ENCODE results near the gene L1TD1. TPM values are rescaled to one million over a fixed set of nuclear protein-coding genes. Genes with fewer than 3 reads are reported as not detected.
A peak's percentile ranks its signal among the peaks of the same experiment; 100 is the strongest.

The L1TD1 gene
- polyA plus RNA-seq, 1 donor (not counting 4 experiments of a cell fraction or from before 2014, with no cell fraction given) = 0.24 TPM

DNA sequence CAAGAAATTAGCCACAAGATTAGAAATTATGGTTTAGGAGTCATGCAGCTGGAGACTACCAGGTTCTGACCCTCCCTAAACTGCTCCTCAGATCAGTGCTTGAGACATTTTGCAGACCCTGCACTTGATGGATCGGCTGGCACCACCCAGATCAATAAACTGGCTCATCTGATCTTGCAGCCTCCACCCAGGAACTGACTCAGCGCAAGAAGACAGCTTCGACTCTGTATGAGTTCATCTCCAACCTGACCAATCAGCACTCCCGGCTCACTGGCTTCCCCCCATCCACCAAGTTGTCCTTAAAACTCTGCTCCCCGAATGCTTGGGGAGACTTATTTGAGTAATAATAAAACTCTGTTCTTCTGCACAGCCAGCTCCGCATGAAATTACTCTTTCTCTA, 40.0 kb downstream of the L1TD1 start:
- Histone ChIP-seq H3K4me3 (ENCODE audit: control insufficient read depth in 2 of 3, extremely low read depth in 1 of 3, insufficient read depth in 2 of 3, low read depth in 1 of 3, low read length in 3 of 3) (no peak overlapping the region), H3K9me3 (ENCODE audit: control insufficient read depth, low read depth, low read length) (no peaks in the 10 kb centered on the region), H3K79me2 (ENCODE audit: control insufficient read depth, insufficient read depth, low read length) (no peaks in the 10 kb centered on the region), H3K4me1 (ENCODE audit: control insufficient read depth, extremely low read depth, insufficient read depth, low read length) (peaks cover 59% of the 10 kb centered on the region), H3K36me3 (ENCODE audit: control insufficient read depth in 2 of 2, extremely low read depth in 1 of 2, insufficient read depth in 2 of 2, low read length in 2 of 2) (no peaks in the 10 kb centered on the region), H3K4me2 (ENCODE audit: control insufficient read depth, extremely low read depth, insufficient read depth, low read depth, low read length) (peak overlapping the region; percentile 19), H3K27ac (ENCODE audit: control insufficient read depth, insufficient read depth, low read length) (no peak overlapping the region), H2AFZ (ENCODE audit: control insufficient read depth, low read length) (no peak overlapping the region), H3K9me1 (ENCODE audit: control insufficient read depth, extremely low read depth, insufficient read depth, low read length) (no peaks in the 10 kb centered on the region), H4K20me1 (ENCODE audit: control insufficient read depth, extremely low read depth, insufficient read depth, low read length) (no peaks in the 10 kb centered on the region), H3K27me3 (ENCODE audit: control insufficient read depth, extremely low read depth, insufficient read depth, low read length) (no peaks in the 10 kb centered on the region), H3K9ac (ENCODE audit: control insufficient read depth, extremely low read depth, insufficient read depth, low read length) (no peak overlapping the region)
- FAIRE-seq = peak; percentile 61
- dilution Hi-C loops (cut with MboI; ENCODE audit: extremely low pct_ligation_motif_present, low sequenced_read_pairs) = no loop called here
- TF ChIP-seq, protein P1, sequence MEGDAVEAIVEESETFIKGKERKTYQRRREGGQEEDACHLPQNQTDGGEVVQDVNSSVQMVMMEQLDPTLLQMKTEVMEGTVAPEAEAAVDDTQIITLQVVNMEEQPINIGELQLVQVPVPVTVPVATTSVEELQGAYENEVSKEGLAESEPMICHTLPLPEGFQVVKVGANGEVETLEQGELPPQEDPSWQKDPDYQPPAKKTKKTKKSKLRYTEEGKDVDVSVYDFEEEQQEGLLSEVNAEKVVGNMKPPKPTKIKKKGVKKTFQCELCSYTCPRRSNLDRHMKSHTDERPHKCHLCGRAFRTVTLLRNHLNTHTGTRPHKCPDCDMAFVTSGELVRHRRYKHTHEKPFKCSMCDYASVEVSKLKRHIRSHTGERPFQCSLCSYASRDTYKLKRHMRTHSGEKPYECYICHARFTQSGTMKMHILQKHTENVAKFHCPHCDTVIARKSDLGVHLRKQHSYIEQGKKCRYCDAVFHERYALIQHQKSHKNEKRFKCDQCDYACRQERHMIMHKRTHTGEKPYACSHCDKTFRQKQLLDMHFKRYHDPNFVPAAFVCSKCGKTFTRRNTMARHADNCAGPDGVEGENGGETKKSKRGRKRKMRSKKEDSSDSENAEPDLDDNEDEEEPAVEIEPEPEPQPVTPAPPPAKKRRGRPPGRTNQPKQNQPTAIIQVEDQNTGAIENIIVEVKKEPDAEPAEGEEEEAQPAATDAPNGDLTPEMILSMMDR (optimal IDR thresholded peaks at IDR 0.05 in 1 of 3, IDR thresholded peaks at IDR 0.05 in 1 of 3, conservative IDR thresholded peaks at IDR 0.05 in 1 of 3; ENCODE audit: extremely low read depth in 1 of 3, insufficient read depth in 2 of 3, low read length in 3 of 3) = no peak
- TF ChIP-seq EZH2 (IDR thresholded peaks at IDR 0.05; ENCODE audit: low read length) = no peak
- DNase-seq (ENCODE audit: low read depth, low spot score) = no peak

DNA sequence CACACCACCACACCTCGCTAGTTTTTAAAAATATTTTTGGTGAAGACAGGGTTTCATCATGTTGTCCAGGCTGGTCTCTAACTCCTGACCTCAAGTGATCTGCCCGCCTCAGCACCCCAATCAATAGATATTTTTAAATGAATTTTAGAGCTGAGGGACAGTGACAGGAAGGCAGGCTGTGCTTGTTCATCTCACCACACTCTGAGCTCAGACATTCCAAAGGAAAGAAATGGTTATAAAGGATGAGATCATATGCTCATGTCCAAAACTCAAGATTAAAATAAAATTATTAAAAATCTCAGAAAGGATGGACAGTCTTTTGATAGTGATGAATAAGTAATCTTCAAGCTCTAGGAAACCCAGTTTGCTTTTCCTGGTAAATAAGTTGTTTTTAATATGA, 40.9 kb downstream of the L1TD1 start:
- H4K20me1 ChIP-seq (ENCODE audit: control insufficient read depth, extremely low read depth, insufficient read depth, low read length) = no peaks in the 10 kb centered on the region
- no peak overlapping the region for H3K4me2 ChIP-seq (ENCODE audit: control insufficient read depth, extremely low read depth, insufficient read depth, low read depth, low read length)
- no peak for DNase-seq (ENCODE audit: low read depth, low spot score)
- no peaks in the 10 kb centered on the region for H3K27me3 ChIP-seq (ENCODE audit: control insufficient read depth, extremely low read depth, insufficient read depth, low read length)
- no peaks in the 10 kb centered on the region for H3K36me3 ChIP-seq (ENCODE audit: control insufficient read depth in 2 of 2, extremely low read depth in 1 of 2, insufficient read depth in 2 of 2, low read length in 2 of 2)
- H3K4me1 ChIP-seq (ENCODE audit: control insufficient read depth, extremely low read depth, insufficient read depth, low read length) = peaks cover 50% of the 10 kb centered on the region
- no peak for FAIRE-seq
- H3K9me3 ChIP-seq (ENCODE audit: control insufficient read depth, low read depth, low read length) = no peaks in the 10 kb centered on the region
- H3K4me3 ChIP-seq (ENCODE audit: control insufficient read depth in 2 of 3, extremely low read depth in 1 of 3, insufficient read depth in 2 of 3, low read depth in 1 of 3, low read length in 3 of 3) = no peak overlapping the region
- no peak overlapping the region for H3K27ac ChIP-seq (ENCODE audit: control insufficient read depth, insufficient read depth, low read length)
- no peak for TF ChIP-seq EZH2 (IDR thresholded peaks at IDR 0.05; ENCODE audit: low read length)
- TF ChIP-seq, protein P1 (optimal IDR thresholded peaks at IDR 0.05 in 1 of 3, IDR thresholded peaks at IDR 0.05 in 1 of 3, conservative IDR thresholded peaks at IDR 0.05 in 1 of 3; ENCODE audit: extremely low read depth in 1 of 3, insufficient read depth in 2 of 3, low read length in 3 of 3) = no peak
- H2AFZ ChIP-seq (ENCODE audit: control insufficient read depth, low read length) = no peak overlapping the region
- dilution Hi-C loops (cut with MboI; ENCODE audit: extremely low pct_ligation_motif_present, low sequenced_read_pairs) = no loop called here
- H3K9me1 ChIP-seq (ENCODE audit: control insufficient read depth, extremely low read depth, insufficient read depth, low read length) = no peaks in the 10 kb centered on the region
- H3K79me2 ChIP-seq (ENCODE audit: control insufficient read depth, insufficient read depth, low read length) = no peaks in the 10 kb centered on the region
- no peak overlapping the region for H3K9ac ChIP-seq (ENCODE audit: control insufficient read depth, extremely low read depth, insufficient read depth, low read length)

Measured in keratinocyte (primary cell).